HepG2 (cell line): ENCODE measurements around the gene PPP1R12A. TPM values are rescaled to one million over a fixed set of nuclear protein-coding genes. Genes with fewer than 3 reads are reported as not detected.

Experiments
- ATAC-seq: fragments of 200-7000 bp; cut with Tn5 transposase; 3 replicates; pipeline ENCODE4 v1.9.1; 2020; ENCODE audit warnings: mild to moderate bottlenecking, moderate library complexity
- BruUV-seq: library from RNA; stranded (reverse); fragments of 400-500 nt; replicated peaks from 2 replicates; lab custom pipeline; 2021; lab: Mats Ljungman, UMichigan
- CTCF ChIA-PET: fragments of 300-600 bp; formaldehyde crosslinking; extraction: SDS; loops from one replicate; lab custom pipeline; 2021; ENCODE audit warnings: low total read pairs, inconsistent platforms, low intra/inter-chr PET ratio; lab: Yijun Ruan, JAX
- POLR2A ChIA-PET: fragments of 350-600 bp; sonication (Branson Sonifier 250); formaldehyde crosslinking; loops from one replicate; lab custom pipeline; 2020; ENCODE audit warnings: antibody characterized with exemption, inconsistent platforms; lab: Yijun Ruan, JAX
- DNase-seq: peaks from one replicate; pipeline ENCODE4 v3.0.0-alpha.2; 2015; ENCODE audit warnings: low spot score
- FAIRE-seq: peaks from 3 replicates; lab custom pipeline; 2011; peaks lifted over from hg19 to GRCh38; lab: Jason Lieb, UNC
- H2AFZ ChIP-seq: one replicate; pipeline ENCODE4 v1.6.1; 2011; ENCODE audit warnings: low read length, inconsistent platforms
- H3K27ac ChIP-seq: fragments of 300-600 bp; 3 replicates; pipeline ENCODE4 v1.8.0; 2011; ENCODE audit warnings: mixed run types, mild to moderate bottlenecking, mixed read lengths, low read length, inconsistent platforms; ENCODE audit not compliant: insufficient read depth; ENCODE audit errors: extremely low read length
- H3K27me3 ChIP-seq, 2 experiments: fragments of 200-600 bp in 1 of 2; 2 replicates in 1 of 2; 3 replicates in 1 of 2; pipeline versions ENCODE4 v1.6.0 to v1.8.0; 2011; ENCODE audit warnings: low read length in 2 of 2, mild to moderate bottlenecking in 2 of 2, moderate library complexity in 2 of 2, inconsistent platforms in 1 of 2; ENCODE audit not compliant: insufficient read depth in 2 of 2, control insufficient read depth in 1 of 2
- H3K36me3 ChIP-seq, 2 experiments: fragments of 200-600 bp in 1 of 2; replicated peaks in 1 of 2; 2 replicates in 1 of 2; 3 replicates in 1 of 2; pipeline versions ENCODE4 v1.5.1 to v1.8.0; 2011; ENCODE audit warnings: low read length in 2 of 2, inconsistent platforms in 1 of 2; ENCODE audit not compliant: insufficient read depth in 2 of 2, control insufficient read depth in 1 of 2
- H3K4me1 ChIP-seq: 2 replicates; pipeline ENCODE4 v1.5.1; 2012; ENCODE audit warnings: low read length, inconsistent platforms; ENCODE audit not compliant: insufficient read depth
- H3K4me2 ChIP-seq: 2 replicates; pipeline ENCODE4 v1.6.0; 2011; ENCODE audit warnings: low read depth, low read length, inconsistent platforms
- H3K4me3 ChIP-seq, 3 experiments: fragments of 200-600 bp in 1 of 3; sonication (generic), shearing (Covaris generic) in 1 of 3; replicated peaks in 1 of 3; 2 replicates each; pipeline ENCODE4 v1.5.1; 2011 to 2016; ENCODE audit warnings: low read length in 3 of 3, inconsistent platforms in 2 of 3, low read depth in 2 of 3, mild to moderate bottlenecking in 2 of 3, control low read depth in 1 of 3, mixed read lengths in 1 of 3; ENCODE audit not compliant: insufficient read depth in 1 of 3
- H3K79me2 ChIP-seq: one replicate; pipeline ENCODE4 v1.6.1; 2011; ENCODE audit warnings: low read length, inconsistent platforms; ENCODE audit not compliant: insufficient read depth
- H3K9ac ChIP-seq: 2 replicates; pipeline ENCODE4 v1.6.0; 2011; ENCODE audit warnings: mild to moderate bottlenecking, low read depth, low read length, inconsistent platforms; ENCODE audit not compliant: insufficient read depth
- H3K9me3 ChIP-seq: 2 replicates; pipeline ENCODE4 v1.5.1; 2012; ENCODE audit warnings: mild to moderate bottlenecking, low read length
- H4K20me1 ChIP-seq: 2 replicates; pipeline ENCODE4 v1.6.0; 2011; ENCODE audit warnings: inconsistent platforms, mild to moderate bottlenecking, low read length, moderate library complexity; ENCODE audit not compliant: insufficient read depth
- AGO1 ChIP-seq: fragments of 200-400 bp; formaldehyde crosslinking; IDR thresholded peaks from 2 replicates; pipeline ENCODE4 v1.6.1; 2017; ENCODE audit warnings: mild to moderate bottlenecking, low read depth, low read length, moderate library complexity; ENCODE audit not compliant: poor library complexity, severe bottlenecking
- CREB1 ChIP-seq, 2 experiments: fragments of 450-650 bp in 1 of 2; IDR thresholded peaks; 2 replicates each; pipeline ENCODE4 v1.6.1; 2016 to 2017; ENCODE audit warnings: control low read depth in 1 of 2, mild to moderate bottlenecking in 1 of 2, missing compliant biosample characterization in 1 of 2, missing genetic modification characterization in 1 of 2
- TP53 ChIP-seq: sonication (generic); formaldehyde crosslinking; conservative IDR thresholded peaks from 2 replicates; pipeline ENCODE4 v1.4.0; 2020; ENCODE audit warnings: missing genetic modification reagents
- ZNF670 ChIP-seq: sonication (generic); formaldehyde crosslinking; IDR thresholded peaks from 2 replicates; pipeline ENCODE4 v1.8.0; 2022; ENCODE audit warnings: mild to moderate bottlenecking, missing genetic modification reagents, borderline replicate concordance
- ZNF724P ChIP-seq: sonication (generic); formaldehyde crosslinking; IDR thresholded peaks from 2 replicates; pipeline ENCODE4 v1.8.0; 2022; ENCODE audit warnings: missing genetic modification reagents, borderline replicate concordance
- ZNF770 ChIP-seq: sonication (generic); formaldehyde crosslinking; IDR thresholded peaks from 2 replicates; pipeline ENCODE4 v1.5.0; 2020; ENCODE audit warnings: mild to moderate bottlenecking, missing genetic modification reagents
- WGBS: methylation state at CpG from one replicate; pipeline ENCODE4 v1.1.6; 2017; ENCODE audit warnings: low lambda C conversion rate; 5-methylcytosine and 5-hydroxymethylcytosine counted together
- in situ Hi-C: cut with HindIII; loops from 2 replicates; pipeline ENCODE4 v1.10.0; 2017; ENCODE audit warnings: low pct_unique_long_range_greater_than_20kb; ENCODE audit not compliant: extremely low pct_ligation_motif_present
- intact Hi-C: fragments of 100-400 bp; cut with micrococcal nuclease; formaldehyde crosslinking; loops from one replicate; pipeline ENCODE4 v1.10.0; 2022; ENCODE audit not compliant: unreplicated experiment
- polyA plus RNA-seq, 8 experiments: library from polyadenylated mRNA; depleted of rRNA in 3 of 8; stranded (reverse) in 7 of 8; unstranded in 1 of 8; fragments of >200 nt; fragmentation: Illumina TruSeq in 4 of 8; extraction: Trizol in 4 of 8; gene quantifications; 2 replicates each; pipeline versions ENCODE4 v1.2.1 to v1.2.3, GENCODE V29; 2011 to 2016; ENCODE audit warnings: low read depth in 4 of 8, missing spikeins in 1 of 8, mixed read lengths in 1 of 8; ENCODE audit not compliant: insufficient read depth in 1 of 8
- total RNA-seq, 5 experiments: library from RNA; depleted of rRNA; stranded (reverse); fragments of >200 nt; fragmentation: Illumina TruSeq; extraction: Trizol; gene quantifications; 2 replicates each; pipeline ENCODE4 v1.2.3, GENCODE V29; 2016; ENCODE audit warnings: low read depth in 1 of 5
- TF ChIP-seq, protein P1 (sequence below): IDR thresholded peaks from 2 replicates; pipeline ENCODE4 v1.6.1; 2016
- TF ChIP-seq, protein P2 (sequence below): sonication (generic); formaldehyde crosslinking; IDR thresholded peaks from 2 replicates; pipeline ENCODE4 v1.4.0; 2020; ENCODE audit warnings: mild to moderate bottlenecking, missing genetic modification reagents

PPP1R12A gene
- total and polyA plus RNA-seq, 2 of the 13 experiments (the other 11 are each of a cell fraction or from before 2014, with no cell fraction given) = 23.8 to 50.0 TPM

GRCh38 chr12:79926951-79927350, 7.9 kb downstream of the PPP1R12A start:
- in situ Hi-C loops = no loop called here
- TF ChIP-seq, protein P1, sequence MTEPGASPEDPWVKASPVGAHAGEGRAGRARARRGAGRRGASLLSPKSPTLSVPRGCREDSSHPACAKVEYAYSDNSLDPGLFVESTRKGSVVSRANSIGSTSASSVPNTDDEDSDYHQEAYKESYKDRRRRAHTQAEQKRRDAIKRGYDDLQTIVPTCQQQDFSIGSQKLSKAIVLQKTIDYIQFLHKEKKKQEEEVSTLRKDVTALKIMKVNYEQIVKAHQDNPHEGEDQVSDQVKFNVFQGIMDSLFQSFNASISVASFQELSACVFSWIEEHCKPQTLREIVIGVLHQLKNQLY (CRISPR knock-in tag) = no peak
- TF ChIP-seq ZNF670 (CRISPR knock-in tag) (no peak), ZNF724P (CRISPR knock-in tag) (no peak), AGO1 (no peak), CREB1 (IDR thresholded peaks at IDR 0.05) (no peak), CREB1 (CRISPR knock-in tag; IDR thresholded peaks at IDR 0.05) (no peak), ZNF770 (CRISPR knock-in tag) (peak; percentile 69; the same call in 1 of the 2 replicates), TP53 (CRISPR knock-in tag) (no peak)
- TF ChIP-seq, protein P2, sequence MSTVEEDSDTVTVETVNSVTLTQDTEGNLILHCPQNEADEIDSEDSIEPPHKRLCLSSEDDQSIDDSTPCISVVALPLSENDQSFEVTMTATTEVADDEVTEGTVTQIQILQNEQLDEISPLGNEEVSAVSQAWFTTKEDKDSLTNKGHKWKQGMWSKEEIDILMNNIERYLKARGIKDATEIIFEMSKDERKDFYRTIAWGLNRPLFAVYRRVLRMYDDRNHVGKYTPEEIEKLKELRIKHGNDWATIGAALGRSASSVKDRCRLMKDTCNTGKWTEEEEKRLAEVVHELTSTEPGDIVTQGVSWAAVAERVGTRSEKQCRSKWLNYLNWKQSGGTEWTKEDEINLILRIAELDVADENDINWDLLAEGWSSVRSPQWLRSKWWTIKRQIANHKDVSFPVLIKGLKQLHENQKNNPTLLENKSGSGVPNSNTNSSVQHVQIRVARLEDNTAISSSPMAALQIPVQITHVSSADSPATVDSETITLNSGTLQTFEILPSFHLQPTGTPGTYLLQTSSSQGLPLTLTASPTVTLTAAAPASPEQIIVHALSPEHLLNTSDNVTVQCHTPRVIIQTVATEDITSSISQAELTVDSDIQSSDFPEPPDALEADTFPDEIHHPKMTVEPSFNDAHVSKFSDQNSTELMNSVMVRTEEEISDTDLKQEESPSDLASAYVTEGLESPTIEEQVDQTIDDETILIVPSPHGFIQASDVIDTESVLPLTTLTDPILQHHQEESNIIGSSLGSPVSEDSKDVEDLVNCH = no peak
- DNase-seq (no peak), FAIRE-seq (no peak), ATAC-seq (no peak)
- H3K79me2 ChIP-seq = peaks cover 93% of the 10 kb centered on the region
- no peak overlapping the region for H3K9ac ChIP-seq
- WGBS = 60% methylated on average over 3 of the region's 3 CpGs
- no peak overlapping the region for H3K4me3 ChIP-seq
- H2AFZ ChIP-seq = no peak overlapping the region
- H3K4me1 ChIP-seq = peaks cover 8% of the 10 kb centered on the region; the same call in 1 of the 2 replicates
- H3K36me3 ChIP-seq = no peaks in the 10 kb centered on the region; a peak in 1 of 5 replicates
- no peak overlapping the region for H3K4me2 ChIP-seq
- peaks cover 10% of the 10 kb centered on the region for H4K20me1 ChIP-seq
- BruUV-seq = no TSS peak
- intact Hi-C loops = no loop called here
- no peak overlapping the region for H3K27ac ChIP-seq
- H3K9me3 ChIP-seq = no peaks in the 10 kb centered on the region
- CTCF ChIA-PET = no interaction called here
- H3K27me3 ChIP-seq = no peaks in the 10 kb centered on the region; a peak in 1 of 5 replicates
- POLR2A ChIA-PET = no interaction called here
